Right renal cortex interstitium (tissue), 3 donors: ENCODE measurements around the gene GCNA. TPM values are rescaled to one million over a fixed set of nuclear protein-coding genes. Genes with fewer than 3 reads are reported as not detected.
A peak's percentile ranks its signal among the peaks of the same experiment; 100 is the strongest.

Source experiments
- DNase-seq, 3 donors: peaks; one replicate each; pipeline ENCODE4 v3.0.0-alpha.2; 2013; ENCODE audit warnings: low read depth in 3 of 3, low spot score in 2 of 3
- polyA plus RNA-seq, 3 donors: library from polyadenylated mRNA; unstranded; fragments of 120-200 nt; gene quantifications; one replicate each; pipeline ENCODE4 v1.2.1, GENCODE V29; 2013; ENCODE audit not compliant: insufficient read length in 3 of 3

Gene GCNA
- 1 to 10 TPM; 2.1 to 2.5 (median 2.4) TPM for polyA plus RNA-seq

GRCh38 chrX:71578253-71579135 lies at the start of gene GCNA:
Gene GCNA, plus strand, starts transcription at chrX:71578437. Its CDS starts 2,385 bp downstream, at chrX:71580822.
- no peak for DNase-seq

GRCh38 chrX:71532078-71532752 lies 46.0 kb upstream of the GCNA start:
- DNase-seq, result no peak

GRCh38 chrX:71532753-71533425 lies 45.3 kb upstream of the GCNA start, which contains the start of gene OGT:
Gene OGT, plus strand, starts transcription at chrX:71533104. Its CDS starts 196 bp downstream, at chrX:71533300.
- peak; percentile 78 to 84 (median 83) for DNase-seq

- no peak for DNase-seq
Observed at GRCh38 chrX:71533516-71533850, 44.8 kb upstream of the GCNA start.

- DNase-seq, result no peak
Observed at GRCh38 chrX:71533851-71534561, 44.2 kb upstream of the GCNA start.

- DNase-seq, result no peak
Observed at GRCh38 chrX:71534773-71535544, 43.3 kb upstream of the GCNA start.

GRCh38 chrX:71536285-71536684 lies 42.0 kb upstream of the GCNA start:
- no peak for DNase-seq

GRCh38 chrX:71537743-71538142 lies 40.5 kb upstream of the GCNA start:
- DNase-seq, result no peak

- DNase-seq, result no peak
Observed at GRCh38 chrX:71540801-71541200, 37.4 kb upstream of the GCNA start.

GRCh38 chrX:71541210-71542022 lies 36.8 kb upstream of the GCNA start:
- no peak for DNase-seq

- DNase-seq, result no peak
Observed at GRCh38 chrX:71542411-71542810, 35.8 kb upstream of the GCNA start.

- DNase-seq, result no peak
Observed at GRCh38 chrX:71542825-71543224, 35.4 kb upstream of the GCNA start.

GRCh38 chrX:71543316-71543715 lies 34.9 kb upstream of the GCNA start:
- no peak for DNase-seq

GRCh38 chrX:71545364-71545763 lies 32.9 kb upstream of the GCNA start:
- DNase-seq, result no peak

- no peak for DNase-seq
Observed at GRCh38 chrX:71546879-71547278, 31.4 kb upstream of the GCNA start.

GRCh38 chrX:71547339-71547738 lies 30.9 kb upstream of the GCNA start:
- DNase-seq, result no peak

GRCh38 chrX:71549986-71550385 lies 28.3 kb upstream of the GCNA start:
- no peak for DNase-seq

GRCh38 chrX:71550578-71550977 lies 27.7 kb upstream of the GCNA start:
- DNase-seq, result no peak

- DNase-seq, result no peak
Observed at GRCh38 chrX:71556036-71556435, 22.2 kb upstream of the GCNA start.
